ENCODE measurements around the gene ADAMTS3.

ADAMTS3 gene

GRCh38 chr4:72394012-72394663 is 174.9 kb downstream of the ADAMTS3 start:
- no peak for DNase-seq

DNA sequence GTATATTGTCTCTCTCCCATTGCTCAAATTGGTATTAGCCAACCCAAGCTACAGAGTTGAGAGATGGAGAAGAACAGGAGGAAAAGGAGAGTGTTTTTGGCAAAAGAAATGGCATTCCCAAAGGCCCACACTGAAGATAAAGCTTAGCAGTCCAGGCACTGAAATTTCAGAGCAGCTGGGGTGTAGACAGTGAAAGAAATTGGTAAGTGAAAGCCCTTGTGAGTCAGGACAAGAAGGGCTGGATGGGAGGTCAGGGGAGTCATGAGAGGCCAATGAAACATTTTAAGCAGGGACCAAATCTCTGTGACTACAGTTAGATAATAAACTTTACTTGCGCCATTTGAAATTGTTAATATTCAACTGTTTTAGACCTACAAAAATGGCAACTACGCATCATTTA is 177.7 kb downstream of the ADAMTS3 start:
- DNase-seq, result no peak

- no peak for DNase-seq
These were observed 178.6 kb downstream of the ADAMTS3 start for GRCh38 chr4:72390409-72390808.

- no peak for DNase-seq
These were observed 180.5 kb downstream of the ADAMTS3 start for GRCh38 chr4:72388521-72388920.

DNA sequence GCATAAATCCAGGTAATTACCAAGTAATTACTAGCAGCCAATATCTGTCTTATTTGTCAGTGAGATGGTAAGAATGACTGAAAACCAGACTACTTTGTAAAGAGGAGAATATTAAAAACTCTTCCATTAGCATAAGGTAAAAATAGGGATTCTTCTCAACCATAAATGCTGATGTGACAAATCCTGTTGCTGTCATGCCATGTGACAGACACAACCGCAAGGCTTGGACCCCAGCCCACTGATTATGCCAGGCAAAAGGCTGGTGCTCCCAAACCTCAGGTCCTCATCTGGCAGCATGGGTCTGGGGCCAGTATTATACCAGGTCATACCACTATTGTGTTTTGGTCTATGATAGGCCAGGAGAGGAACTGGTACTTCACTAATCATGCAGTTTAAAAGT is 181.1 kb downstream of the ADAMTS3 start:
- DNase-seq, result no peak

DNA sequence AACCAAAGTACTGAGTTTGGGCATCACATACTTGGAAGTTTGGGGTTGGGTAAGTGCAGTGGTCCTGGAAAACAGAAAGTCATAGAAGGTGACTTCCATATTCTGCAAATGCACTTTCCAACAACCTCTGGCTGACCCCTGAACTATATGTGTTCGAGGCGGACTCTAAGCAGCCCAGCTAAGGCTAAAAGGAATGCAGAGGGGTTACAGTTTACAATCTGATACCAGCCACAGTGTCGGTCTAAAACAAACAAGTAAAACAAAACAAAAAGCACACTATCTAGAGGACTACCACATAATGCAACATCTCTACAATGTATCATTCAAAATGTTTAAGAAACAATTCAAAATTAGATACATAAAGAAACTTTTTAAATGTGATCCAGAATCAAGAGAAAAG is 185.6 kb downstream of the ADAMTS3 start:
- no peak for DNase-seq

GRCh38 chr4:72378901-72379300 is 190.1 kb downstream of the ADAMTS3 start:
- DNase-seq, result no peak

DNA sequence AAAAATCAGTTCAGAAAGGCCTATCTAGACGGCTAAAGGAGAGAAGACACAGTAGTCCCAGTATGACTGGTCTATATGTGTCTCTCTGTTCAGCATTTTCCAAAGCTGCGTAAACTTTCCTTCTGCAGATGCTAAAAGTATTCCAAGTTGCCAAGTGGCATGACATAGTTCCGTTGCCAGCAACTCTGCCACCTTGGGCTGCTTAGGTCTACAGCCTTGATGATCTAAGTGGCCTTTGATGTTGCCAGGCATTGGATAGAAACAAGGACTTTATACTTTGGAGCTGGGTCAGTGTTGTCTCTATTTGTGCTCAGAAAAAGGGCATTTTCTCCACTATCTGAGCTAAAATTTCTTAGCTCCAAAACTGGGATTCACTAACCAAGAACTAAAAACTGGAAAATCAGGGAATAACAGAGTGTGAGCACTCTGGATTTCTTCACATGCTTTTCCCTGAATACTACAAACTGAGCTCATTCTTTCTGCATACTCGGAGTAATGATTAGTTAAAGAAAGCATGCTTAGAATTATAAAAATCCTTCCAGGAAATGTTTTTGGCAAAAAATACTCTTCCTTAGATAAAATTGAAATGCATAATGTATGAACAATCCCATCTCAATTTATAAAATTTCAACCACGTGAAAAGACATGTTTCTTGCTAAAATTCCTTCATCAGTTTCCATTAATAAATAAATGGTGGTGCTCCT is 191.4 kb downstream of the ADAMTS3 start:
- DNase-seq, result no peak

DNA sequence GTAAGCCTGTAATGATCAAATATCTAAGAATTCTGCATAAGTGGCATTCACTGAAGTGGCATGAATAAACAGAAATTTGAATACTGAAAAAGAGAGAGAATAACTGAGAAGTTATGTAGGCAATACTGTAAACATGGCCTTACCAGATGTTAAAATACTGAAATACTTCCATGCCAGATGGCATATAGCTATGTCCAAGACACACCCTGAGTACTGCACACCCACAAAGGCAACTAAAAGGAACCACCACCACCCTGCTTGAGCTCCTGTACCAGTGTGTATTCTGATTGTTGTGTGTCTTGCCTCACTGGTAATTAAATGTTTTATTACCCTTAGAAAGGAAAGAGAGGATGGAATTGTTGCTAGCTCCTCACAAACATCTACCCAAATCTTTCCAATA is 192.1 kb downstream of the ADAMTS3 start:
- DNase-seq, result no peak

DNA sequence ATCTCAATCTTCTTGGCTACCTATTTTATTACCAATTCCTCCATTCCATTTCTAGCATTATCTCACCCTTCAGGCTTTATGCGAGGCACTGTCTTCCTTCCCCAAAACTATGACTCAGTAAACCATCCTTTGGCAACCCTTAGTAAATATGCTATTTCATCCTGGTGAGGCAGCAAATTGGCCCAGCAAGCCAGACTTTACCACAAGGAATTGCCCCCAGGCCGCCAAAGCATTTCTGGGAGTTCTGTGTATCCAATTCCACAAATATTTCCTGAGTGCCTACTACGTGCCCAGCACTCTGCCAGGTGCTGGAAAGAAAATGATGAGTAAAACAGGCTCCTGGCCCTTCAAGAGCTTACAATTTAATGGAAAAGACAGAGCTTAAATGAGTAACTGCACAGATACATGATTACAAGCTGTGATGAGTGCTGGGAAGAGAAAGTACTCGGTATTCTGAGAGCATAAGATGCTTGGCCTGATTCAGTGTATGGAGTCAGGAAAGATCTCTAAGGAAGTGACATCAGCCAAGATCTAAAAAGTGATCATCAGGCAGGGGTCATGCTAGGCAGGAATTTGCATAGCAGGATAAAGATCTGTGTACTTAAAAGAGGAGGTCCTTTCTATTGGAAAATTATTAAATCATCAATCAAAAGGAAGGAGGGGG is 193.8 kb downstream of the ADAMTS3 start:
- no peak for DNase-seq

DNA sequence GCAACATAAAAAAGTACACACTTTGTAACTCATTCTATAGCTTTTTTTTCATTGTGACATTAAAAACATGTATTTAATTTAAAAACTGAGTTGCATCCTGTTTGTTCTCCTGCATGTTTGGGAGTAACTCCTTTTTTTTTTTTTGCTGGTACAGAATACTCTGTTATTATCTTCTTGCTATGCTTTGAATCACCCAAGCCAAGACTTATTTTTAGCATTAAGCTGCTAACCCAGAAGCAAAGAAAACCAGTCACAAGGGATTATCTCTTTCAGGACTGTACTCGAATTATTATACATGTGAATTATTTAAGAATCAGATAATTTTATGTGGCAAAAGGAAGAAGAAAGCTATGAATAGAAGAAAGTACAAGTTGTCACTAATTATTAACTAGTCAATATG is 194.9 kb downstream of the ADAMTS3 start:
- no peak for DNase-seq

DNA sequence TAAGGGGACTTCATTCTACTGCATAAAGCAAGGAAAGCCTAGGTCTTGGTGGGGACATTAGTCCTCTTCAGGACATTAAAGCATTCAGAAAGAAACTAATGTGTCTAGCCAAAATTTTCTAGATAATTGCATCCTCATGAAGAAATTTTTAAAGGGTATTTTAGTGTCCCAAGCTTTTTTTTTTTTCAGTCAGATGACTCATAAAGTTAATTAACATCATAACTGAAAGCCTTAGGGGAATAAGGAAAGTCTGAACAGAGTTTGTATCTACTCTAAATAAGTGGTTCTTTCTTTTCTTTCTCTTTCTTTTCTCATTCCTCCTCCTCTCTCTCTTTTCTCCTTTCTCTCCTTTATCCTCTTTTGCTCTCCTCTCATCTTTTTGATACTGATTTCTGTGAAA is 202.4 kb downstream of the ADAMTS3 start:
- DNase-seq, result no peak

DNA sequence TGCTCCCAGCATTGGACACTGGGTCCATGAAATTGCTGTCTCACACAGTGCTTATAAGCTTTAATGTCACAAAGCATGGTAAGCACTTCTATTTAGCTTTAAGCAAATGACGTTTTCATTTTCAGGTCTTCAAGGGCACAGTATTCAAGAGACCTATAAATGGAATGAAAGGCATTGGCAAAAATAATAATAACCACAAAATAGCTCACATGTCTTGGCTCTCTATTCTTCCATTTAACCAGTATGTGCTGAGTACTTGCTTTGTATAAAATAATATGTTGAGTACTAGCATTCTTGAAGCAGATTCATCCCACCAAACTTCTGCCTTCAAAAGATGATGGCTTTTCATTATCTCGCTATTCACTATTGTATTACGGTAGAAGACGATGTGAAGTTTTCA is 203.0 kb downstream of the ADAMTS3 start:
- DNase-seq, result no peak

- no peak for DNase-seq
These were observed 204.0 kb downstream of the ADAMTS3 start for GRCh38 chr4:72365016-72365415.

GRCh38 chr4:72360075-72360474 is 208.9 kb downstream of the ADAMTS3 start:
- no peak for DNase-seq

DNA sequence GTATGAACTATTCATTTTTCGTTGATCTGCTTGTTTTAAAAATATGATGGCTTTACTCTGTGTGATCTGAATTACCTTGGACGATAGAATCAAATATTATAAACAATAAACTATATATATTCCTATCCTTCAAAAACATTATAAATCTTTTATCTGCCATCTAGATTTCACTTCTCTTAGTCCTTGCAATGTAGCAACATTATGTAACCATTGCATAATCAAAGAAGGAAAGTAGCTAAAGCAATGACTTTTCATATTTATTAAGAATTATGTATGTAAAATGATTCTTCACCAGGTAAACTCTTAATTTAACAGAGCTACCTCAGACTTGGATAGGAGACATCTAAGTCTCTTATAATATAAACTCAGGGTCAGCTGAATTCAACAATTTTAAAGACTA is 210.5 kb downstream of the ADAMTS3 start:
- DNase-seq, result no peak

GRCh38 chr4:72357908-72358307 is 211.1 kb downstream of the ADAMTS3 start:
- DNase-seq, result no peak

DNA sequence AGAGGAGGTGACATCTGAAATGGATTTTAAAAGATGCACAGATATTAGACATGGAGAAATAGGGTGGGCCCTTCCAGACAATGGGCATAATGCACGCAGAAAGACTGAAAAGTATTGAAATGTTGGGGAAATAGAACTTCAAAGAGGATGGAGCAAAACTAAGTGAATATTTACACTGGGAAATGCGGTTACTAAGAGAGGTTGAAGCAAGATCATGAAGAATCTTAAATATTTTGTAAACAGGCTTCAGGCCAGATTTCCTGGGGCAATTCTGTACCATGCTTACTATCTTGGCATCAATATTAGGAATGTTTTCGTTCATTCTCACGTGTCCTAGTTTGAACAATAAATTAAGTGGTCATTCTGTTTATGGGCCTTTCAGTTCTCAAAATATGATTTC is 216.3 kb downstream of the ADAMTS3 start:
- DNase-seq, result no peak

DNA sequence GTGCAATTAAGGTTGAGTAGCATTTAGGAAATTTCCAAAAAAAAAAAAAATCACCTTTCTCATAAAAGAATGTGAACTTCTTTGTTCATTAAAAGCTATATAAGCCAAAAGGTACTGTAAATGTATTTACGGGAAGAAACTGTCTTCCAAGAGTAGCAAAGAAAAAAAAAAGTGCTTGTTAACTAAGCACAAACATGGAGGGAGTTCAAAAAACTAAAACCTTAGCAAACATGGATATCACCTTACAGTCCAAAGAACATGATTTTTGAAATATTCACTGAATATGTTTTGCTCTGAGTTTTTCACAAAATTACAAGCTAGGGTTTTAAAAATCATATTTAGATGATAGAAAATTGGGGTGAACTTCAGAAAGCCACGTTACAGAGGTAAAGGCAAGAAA is 217.5 kb downstream of the ADAMTS3 start:
- DNase-seq, result no peak

DNA sequence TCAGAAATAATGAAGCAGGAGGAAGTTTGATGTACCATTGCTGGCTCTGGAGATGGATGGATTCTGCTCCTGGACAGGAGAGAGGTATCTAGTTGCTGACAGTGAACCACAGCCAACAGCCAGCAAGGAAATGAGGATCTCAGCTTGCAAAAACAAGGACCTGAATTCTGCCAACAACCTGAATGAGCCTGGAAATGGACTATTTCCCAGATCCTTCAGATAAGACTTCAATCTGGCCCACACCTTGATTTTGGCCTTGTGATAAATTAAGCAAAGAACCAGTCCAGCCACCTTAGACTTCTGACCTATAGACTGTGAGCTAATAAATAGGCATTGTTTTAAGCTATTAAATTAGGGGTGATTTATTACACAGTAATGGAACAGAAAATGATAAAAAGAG is 220.3 kb downstream of the ADAMTS3 start:
- no peak for DNase-seq

DNA sequence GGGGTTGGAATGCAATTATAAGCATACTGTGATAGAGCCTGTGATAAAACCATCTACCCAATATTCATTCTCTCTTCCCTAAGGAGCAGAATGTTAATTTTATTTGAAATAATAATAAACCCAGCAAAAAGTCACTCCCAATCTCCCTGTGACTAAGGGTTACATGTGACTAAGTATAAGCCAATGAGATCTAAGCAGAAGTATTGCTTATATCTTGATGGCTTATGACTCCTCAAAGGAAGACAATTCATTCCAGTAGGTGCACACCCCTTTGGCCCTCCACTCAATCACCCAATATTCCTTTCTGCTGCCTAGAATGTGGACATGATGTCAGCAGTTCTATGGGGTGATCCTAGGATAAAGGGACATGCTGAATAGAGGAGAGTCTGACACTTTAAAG is 224.6 kb downstream of the ADAMTS3 start:
- DNase-seq, result no peak

DNA sequence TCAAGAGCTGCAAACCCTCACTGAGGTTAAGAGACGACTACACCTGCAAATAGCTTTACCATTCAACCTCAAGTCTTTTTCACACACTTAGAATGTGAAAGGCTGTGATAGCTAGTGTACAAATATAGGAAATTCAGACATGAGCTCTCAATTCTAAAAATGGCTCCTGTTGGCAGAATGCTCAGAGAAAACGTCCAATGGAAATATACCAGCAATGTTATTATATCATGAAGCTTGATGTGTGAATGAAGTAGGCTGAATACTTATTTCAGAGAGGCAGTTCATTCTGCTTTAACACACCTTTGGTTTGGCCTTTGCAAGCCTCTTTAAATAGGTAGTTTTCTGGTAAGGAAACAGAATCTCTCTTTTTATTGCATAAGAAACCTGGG is 227.6 kb downstream of the ADAMTS3 start:
- no peak for DNase-seq

- DNase-seq, result no peak
These were observed 228.1 kb downstream of the ADAMTS3 start for GRCh38 chr4:72340803-72341431.

- no peak for DNase-seq
These were observed 231.0 kb downstream of the ADAMTS3 start for GRCh38 chr4:72338060-72338459.
